HFF-Myc (cell line): Measurements from ENCODE around the gene S100A5.
"Not testable (repeated sequence)": the region's sequence is repeated elsewhere in the genome, so short reads cannot be mapped to it uniquely, and the experiment has no call there.

Experiments used
- DNase-seq: peaks from one replicate; pipeline ENCODE4 v3.0.0-alpha.2; 2011; ENCODE audit warnings: low read depth; ENCODE audit errors: extremely low read depth
- H3K4me3 ChIP-seq: replicated peaks from 2 replicates; pipeline ENCODE4 v1.5.1; 2011; ENCODE audit warnings: low read depth, mild to moderate bottlenecking, control low read depth, low read length
- CTCF ChIP-seq: IDR thresholded peaks from 2 replicates; pipeline ENCODE4 v1.5.1; 2012; ENCODE audit warnings: mild to moderate bottlenecking, low read depth, low read length, control low read depth; ENCODE audit errors: missing control alignments

The S100A5 gene

GRCh38 chr1:153527683-153528040 is 13.1 kb downstream of the S100A5 start:
- no peak overlapping the region for H3K4me3 ChIP-seq
- no peak for TF ChIP-seq CTCF
- no peak for DNase-seq

DNA sequence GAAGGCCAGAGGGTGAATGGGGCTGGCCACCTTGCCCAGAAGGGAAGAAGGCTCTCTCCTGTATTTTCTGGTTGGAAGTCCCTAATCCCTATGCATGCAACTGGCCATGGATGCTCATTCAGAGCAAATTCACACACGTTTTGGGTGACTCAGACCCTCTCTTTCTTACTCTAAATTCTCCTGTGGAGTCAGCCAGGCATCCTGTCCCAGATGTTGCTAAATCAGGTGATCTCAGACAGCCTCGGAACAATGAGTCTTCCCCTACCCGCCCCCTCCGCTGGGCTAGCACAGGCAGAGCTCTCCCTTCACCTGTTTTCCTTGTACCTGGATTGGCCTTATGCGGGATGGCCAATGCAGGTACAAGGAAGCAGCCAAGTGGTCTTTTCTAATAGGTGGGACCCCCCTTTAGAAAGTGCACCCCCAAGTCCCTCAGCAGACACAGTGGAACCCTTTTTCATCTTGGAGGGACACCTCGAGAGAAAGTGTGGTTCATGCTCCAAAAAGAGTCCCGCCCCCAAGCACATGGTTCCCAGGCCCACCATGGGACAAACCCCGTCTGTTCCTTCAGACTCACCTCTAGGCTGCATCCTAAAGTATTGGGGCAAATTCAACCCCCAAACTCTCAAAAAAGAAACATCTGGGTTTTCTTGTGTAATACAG is 13.6 kb downstream of the S100A5 start:
- H3K4me3 ChIP-seq: no peak overlapping the region
- no peak for TF ChIP-seq CTCF
- no peak for DNase-seq

GRCh38 chr1:153526132-153526543 is 14.6 kb downstream of the S100A5 start:
- no peak for TF ChIP-seq CTCF
- H3K4me3 ChIP-seq: no peak overlapping the region
- no peak for DNase-seq

- TF ChIP-seq CTCF: no peak
- H3K4me3 ChIP-seq: no peak overlapping the region
- no peak for DNase-seq
These were observed 15.5 kb downstream of the S100A5 start for GRCh38 chr1:153525088-153525728.

GRCh38 chr1:153522353-153523048 is 18.2 kb downstream of the S100A5 start:
- DNase-seq: not testable (repeated sequence)

DNA sequence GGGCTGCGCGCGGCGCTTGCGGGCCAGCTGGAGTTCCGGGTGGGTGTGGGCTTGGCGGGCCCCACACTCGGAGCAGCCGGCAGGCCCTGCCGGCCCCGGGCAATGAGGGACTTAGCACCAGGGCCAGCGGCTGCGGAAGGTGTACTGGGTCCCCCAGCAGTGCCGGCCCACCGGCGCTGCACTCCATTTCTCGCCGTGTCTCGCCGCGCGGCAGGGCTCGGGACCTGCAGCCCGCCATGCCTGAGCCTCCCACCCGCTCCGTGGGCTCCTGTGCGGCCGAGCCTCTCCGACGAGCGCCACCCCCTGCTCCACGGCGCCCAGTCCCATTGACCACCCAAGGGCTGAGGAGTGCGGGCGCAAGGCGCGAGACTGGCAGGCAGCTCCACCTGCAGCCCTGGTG is 18.9 kb downstream of the S100A5 start:
- H3K4me3 ChIP-seq, DNase-seq: not testable (repeated sequence)

More at GRCh38 chr1:153522353-153523048, 18.2 kb downstream of the S100A5 start:
- not testable (repeated sequence) for H3K4me3 ChIP-seq

DNA sequence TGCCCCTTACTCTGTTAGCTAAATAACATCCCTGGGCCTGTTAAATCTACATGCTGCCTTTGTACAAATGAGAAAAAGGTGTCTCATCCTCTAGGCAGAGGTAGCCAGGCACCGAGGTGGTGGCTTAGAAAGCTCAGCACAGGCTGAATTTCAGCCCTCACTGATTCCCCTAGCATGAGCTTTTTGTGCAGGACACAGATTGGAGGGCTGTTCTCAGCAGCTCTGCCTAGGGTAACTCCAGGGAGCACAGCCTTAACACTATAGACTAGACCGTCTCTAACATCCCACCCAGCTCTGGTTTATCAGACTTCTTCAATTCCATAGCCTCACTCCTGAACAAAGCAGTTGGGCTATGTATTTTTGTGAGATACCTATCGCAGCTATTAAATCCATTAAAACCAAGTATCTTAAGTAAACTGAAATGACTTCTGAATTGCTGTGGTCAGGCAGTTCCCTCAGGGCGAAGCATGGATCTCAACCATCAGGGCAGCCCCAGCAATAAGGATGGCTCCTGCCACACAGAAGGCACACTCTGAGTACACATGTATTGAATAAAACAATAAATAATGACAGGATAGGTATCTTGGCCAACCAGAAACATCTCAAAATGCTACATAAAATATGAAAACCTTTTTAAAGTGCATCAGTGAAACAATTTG is 19.8 kb downstream of the S100A5 start:
- H3K4me3 ChIP-seq: no peak overlapping the region
- TF ChIP-seq CTCF: no peak

DNA sequence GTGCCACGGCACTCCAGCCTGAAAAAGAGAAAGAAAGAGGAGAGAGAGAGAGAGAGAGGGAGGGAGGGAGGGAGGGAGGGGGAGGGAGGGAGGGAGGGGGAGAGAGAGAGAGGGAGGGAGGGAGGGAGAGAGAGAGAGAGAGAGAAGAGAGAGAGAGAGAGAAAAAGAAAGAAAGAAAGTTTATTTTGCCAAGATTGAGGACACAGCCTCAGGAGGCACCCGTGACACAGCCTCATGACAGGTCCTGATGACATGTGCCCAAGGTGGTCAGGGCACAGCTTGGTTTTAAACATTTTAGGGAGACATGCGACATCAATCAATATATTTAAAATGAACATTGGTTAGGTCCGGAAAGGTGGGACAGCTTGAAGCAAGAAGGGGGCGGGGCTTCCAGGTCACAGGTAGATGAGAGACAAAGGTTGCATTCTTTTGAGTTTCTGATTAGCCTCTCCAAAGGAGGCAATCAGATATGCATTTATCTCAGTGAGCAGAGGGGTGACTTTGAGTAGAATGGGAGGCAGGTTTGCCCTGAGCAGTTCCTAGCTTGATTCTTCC is 20.5 kb downstream of the S100A5 start:
- not testable (repeated sequence) for H3K4me3 ChIP-seq, DNase-seq

More for the DNA sequence above, 19.8 kb downstream of the S100A5 start:
- no peak for DNase-seq
